ENCODE results near the gene PLK4.

DNA sequence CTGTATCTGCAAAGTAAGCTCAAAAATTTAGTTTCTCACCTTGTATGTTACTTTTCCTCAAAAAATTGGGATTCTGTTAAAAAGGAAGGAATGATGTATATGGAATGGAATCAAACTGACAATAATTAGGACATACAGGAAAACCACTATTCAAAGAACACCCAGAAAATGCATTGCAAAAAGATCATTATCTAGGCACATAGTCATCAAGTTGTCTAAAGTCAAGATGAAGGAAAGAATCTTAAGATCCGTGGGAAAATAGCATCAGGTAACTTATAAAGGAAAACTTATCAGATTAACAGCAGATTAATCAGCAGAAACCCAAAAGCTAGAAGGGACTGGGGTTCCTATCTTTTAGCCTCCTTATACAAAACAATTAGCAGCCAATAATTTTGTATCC lies 23.1 kb upstream of the PLK4 start:
- TF ChIP-seq, protein P1, sequence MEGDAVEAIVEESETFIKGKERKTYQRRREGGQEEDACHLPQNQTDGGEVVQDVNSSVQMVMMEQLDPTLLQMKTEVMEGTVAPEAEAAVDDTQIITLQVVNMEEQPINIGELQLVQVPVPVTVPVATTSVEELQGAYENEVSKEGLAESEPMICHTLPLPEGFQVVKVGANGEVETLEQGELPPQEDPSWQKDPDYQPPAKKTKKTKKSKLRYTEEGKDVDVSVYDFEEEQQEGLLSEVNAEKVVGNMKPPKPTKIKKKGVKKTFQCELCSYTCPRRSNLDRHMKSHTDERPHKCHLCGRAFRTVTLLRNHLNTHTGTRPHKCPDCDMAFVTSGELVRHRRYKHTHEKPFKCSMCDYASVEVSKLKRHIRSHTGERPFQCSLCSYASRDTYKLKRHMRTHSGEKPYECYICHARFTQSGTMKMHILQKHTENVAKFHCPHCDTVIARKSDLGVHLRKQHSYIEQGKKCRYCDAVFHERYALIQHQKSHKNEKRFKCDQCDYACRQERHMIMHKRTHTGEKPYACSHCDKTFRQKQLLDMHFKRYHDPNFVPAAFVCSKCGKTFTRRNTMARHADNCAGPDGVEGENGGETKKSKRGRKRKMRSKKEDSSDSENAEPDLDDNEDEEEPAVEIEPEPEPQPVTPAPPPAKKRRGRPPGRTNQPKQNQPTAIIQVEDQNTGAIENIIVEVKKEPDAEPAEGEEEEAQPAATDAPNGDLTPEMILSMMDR (IDR thresholded peaks at IDR 0.05) = no peak
- no peak for TF ChIP-seq POLR2AphosphoS5 (IDR thresholded peaks at IDR 0.05)
- no peak for TF ChIP-seq POLR2A (IDR thresholded peaks at IDR 0.05; ENCODE audit: low read depth)

All from esophagus muscularis mucosa (tissue), 3 donors.